HG03342 (cell line): ENCODE results near the gene FAM89B.
"Not testable (repeated sequence)": the region's sequence is repeated elsewhere in the genome, so short reads cannot be mapped to it uniquely, and the experiment has no call there.

Experiments used
- ATAC-seq: cut with Tn5 transposase; IDR thresholded peaks from one replicate; pipeline ENCODE4 v1.9.1; 2021; ENCODE audit warnings: mild to moderate bottlenecking, moderate library complexity; ENCODE audit not compliant: unreplicated experiment

FAM89B gene

DNA sequence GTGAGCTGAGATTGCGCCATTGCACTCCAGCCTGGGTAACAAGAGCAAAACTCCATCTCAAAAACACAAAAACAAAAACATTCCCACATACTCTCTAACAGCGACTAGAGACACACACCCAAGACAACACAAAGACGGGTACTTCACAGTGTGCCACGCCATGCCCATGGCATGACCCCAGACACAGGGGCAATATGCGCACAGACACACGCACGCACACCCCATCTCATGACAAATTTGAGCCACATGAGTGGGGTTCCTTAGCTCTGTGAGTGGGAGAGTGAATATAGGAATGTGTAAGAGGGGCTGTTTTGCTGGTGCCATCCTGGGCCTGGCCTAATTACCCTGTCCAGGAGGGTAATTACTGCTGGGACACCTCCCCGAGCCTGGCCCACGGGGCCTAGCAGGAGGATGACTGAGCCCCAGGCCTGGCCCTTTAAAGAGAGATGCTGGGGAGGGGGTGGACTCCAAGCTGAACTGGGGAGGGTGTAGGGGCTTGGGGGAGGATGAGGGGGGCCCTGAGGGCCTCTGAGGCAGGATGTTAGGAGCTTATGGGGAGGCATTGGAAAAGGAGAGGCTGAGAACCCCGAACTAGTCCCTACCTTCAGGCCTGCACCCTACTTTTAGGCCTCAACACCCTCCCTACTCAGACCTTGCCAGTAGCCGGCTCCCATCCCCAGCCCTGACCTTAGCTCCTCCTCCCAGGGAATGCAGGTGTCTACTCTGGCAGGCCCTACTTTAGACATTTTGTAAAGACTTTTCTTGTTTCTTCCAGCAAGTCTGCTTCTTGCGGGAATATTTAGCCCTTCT is 15.7 kb upstream of the FAM89B start:
- no peak for ATAC-seq

DNA sequence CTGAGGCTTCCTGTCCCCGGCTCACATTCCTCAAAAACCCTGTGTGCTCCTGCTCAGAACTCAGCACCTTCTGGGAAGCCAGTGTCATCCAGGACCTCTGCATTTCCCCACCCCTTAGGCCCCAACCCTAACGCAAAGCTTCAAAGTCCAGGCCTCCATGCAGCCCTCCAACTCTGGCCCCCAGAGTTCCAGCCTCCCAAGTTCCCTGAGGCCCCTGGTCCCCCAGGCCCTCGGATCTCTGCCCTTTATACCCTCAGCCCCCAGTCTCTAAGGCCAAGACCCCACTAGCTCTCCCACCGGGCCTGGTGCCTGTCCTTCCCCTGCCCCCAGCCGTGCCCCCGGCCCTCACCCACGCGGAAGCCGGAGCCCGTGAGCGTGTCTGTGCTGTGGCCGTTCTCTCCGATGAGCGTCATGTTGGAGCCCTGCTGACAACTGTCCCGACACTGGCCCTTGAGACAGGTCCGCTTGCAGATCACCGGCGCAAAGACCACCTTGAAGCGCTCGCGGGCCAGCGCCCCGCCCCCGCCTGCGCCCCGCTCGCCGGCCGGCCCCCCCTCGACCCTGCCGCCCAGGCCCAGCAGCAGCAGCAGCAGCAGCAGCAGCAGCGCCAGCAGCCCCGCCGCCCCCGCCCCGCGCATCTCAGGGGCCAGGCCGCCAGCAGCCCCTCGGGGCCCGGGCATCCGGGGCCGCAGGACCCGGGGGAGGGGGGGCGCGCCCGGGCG is 14.9 kb upstream of the FAM89B start:
- no peak for ATAC-seq

DNA sequence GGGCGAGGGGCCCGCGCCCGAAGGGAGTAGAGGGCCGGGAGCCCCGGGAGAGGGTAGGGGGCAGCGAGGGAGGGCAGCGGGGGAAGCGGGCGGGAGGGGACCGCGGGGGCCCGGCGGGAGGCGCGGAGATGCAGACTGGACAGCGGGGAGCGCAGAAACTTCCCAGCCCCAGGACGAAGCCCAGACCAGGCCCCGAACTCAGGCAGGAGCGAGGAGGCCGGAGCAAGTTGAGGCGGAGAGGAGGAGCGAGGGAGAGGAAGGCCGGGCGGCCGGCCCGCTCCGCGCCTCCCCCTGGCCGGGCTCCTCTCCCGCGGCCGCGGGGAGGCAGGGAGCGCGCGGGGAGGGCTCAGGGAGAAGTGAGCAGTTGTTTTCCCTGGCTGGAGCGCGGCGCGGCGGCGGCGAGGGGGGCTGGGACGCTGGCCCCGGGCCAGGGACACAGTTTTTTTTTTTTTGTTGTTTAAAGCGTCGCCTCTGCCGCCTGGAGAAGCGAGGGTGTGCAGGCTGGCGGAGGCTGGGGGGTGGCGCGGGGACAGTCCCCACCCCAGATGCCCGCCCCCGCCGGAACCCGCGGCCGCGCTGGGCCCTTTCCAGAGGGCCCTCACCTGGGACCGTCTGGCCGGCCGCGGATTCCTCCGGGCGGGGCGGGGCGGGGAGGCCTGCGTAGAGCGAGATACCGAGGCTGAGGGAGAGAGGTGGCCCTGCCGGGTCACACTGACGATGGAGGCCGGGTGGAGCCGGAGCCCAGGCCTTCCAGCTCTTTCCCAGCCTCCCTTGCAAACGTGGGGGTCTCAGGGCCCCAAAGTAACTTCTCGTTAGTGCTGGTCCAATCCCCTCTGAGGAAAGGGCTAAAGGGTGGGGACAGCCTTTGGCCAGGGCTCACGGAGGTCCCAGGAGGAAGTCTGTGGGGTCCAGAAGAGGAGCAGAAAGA is 14.1 kb upstream of the FAM89B start, which contains the start of gene LTBP3:
LTBP3 (minus strand) TSS at position 358 of the 928 bp plus-strand sequence. CDS start 400 bp downstream, outside the sequence.
- ATAC-seq, result no peak

DNA sequence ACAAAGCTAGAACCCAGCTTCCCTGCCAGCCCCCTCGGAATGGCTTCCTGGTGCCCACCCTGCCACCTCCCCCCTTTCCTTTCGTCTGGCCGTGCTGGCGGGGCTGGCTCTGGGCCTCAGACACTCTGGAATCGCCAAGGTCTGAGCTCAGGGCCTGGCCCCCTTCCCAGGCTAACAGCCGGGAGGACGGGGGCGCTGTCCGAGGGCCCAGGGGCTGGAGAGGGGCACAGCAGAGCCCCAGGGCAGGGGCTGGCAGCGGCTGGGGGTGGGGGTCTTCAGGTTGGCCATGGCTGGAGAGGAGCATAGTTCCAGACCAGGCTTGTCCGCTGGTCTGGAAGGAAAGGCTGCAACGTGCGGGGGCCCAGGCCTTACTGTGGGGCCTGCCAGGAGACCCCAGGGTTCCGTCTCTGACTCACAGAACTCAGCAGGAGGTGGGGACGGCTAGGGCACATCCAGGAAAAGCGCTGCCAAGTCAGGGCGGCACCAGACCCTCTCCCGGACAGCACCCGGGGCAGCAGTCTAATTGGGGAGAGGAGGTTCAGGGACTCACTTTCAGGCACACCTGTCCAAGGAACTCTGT is 13.3 kb upstream of the FAM89B start:
- ATAC-seq, result no peak

DNA sequence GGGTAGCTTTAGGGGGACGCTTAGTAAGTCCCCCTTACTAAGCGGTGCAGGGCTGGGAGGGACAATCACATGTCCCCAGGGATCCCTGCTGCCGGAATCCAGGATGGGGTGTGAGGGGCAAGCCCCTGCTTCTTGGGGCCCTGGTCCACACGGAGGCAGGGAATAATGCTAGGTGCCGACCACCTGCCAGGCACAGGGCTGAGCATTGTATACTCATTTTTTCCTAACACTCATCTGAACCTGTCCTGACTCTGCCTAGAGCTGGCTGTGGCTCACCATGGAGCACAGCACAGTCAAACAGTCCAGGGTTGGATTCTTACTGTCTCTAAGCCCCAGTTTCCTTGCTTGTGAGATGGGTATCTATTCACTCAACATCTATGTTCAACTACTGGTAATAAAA is 12.8 kb upstream of the FAM89B start:
- ATAC-seq, result no peak

DNA sequence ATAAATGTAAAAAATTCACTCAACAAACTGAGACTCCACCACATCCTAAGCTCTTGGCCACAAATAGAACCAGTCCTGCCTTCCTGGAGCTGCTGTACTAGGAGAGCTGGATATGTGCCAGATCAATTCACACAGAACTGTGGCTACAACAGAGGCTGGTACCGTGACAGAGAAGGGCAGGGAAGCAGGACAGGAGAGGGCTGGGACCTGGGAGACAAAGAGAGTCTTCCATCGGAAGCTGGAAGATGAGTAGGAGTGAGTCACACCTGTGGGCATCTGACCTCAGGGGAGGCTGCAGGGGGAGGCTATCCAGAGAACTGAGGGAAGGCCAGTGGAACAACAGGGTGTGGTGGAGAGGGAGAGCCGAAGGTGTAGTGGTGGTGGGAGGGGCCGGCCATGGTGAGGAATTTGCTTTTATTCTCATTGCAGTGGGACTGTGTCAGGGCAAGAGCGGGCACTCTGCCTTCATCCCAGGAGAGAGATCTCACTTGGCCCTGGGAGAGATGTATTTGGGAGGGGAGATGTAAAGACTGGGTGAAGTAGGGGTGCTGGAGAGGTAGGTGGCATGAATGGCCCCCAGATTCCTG is 12.3 kb upstream of the FAM89B start:
- ATAC-seq, result no peak

DNA sequence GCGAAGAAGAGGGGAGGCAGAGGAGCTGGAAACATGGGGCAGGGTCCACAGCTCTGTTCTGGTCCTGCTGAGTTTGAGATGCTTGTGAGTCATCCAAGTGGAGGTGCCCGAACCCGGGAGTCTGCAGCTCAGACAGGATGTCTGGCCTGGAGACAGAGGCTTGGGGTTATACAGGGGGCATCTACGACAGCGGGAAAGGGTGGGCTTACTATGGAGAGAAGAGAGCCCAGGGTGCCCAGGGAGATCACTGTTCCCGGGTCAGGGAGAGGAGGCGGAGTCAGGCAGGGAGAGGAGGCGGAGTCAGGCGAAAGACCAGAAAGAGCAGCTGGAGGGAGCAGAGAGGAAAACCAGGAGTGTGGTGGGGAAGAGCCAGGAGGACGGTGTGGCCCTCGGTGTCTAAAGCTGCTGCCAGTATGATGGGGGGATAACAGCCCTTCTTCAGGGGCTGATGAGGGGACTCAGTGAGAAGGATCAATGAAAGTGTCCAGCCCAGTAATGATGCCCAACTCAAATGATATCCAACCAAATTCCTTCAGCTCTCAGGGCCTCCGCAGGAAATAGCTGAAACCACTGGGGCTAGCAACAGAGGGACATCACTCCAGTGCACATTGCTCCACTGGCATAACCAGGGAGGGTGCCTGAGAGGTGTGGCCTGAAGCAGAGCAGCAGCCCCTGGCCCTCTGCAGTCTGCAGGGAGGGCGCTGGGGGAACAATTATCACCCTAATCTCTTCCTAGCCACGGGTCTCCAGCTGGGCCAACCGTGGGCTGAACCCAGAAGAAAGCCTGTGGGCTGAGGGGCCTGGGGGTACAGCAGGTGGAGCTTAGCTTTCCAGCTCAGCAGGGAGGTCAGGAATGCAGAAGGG is 11.6 kb upstream of the FAM89B start:
- no peak for ATAC-seq

DNA sequence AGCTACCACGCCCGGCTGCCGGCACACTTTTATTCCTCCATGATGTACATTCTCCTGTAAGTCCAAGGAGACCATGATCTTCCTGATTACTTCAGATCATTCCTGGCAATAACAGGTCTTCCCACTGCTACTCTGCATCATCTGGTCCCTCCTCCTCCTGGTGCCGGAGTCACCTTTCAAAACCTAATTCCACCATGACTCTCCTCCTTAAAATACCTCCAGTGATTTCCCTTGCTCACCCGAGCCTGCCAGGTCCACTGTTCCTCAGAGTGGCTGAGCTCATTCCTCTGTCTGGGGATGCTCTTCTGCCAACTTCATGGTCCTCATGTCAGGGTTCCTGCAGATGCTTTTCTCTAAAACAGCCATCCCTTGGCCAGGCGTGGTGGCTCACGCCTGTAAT is 10.3 kb upstream of the FAM89B start:
- ATAC-seq, result no peak

DNA sequence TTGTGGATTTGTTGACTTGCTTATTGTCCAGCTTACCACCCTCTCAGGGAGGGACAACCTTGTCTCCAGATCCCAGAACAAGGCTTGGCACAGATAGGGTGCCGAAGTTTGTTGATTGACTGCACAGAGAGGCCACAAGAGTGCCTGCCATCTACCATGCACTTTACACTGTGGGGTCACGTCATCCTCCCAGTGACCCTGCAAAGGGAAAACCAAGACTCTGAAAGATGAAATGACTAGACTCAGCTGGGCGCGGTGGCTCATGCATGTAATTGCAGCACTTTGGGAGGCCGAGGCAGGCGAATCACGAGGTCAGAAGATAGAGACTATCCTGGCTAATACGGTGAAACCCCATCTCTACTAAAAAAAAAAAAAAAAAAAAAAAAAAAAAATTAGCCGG is 9.6 kb upstream of the FAM89B start:
- no peak for ATAC-seq

DNA sequence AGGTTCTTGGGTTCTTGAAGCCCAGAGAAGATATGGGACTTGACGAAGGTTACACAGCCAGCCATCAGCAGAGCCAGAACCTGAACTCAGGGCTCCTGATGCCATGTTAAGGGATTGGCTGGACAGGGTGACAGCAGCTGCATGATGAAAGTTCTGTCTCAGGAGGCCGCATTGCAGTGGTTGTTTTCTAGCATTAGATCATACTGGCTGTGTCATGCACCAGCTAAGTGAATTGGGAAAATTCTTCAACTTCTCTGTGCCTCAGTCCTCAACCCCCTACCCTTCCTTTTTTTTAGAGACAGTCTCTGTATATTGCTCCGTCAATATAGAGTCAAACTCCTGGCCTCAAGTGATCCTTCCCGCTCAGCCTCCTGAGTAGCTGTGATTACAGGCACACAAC is 8.7 kb upstream of the FAM89B start:
- no peak for ATAC-seq

DNA sequence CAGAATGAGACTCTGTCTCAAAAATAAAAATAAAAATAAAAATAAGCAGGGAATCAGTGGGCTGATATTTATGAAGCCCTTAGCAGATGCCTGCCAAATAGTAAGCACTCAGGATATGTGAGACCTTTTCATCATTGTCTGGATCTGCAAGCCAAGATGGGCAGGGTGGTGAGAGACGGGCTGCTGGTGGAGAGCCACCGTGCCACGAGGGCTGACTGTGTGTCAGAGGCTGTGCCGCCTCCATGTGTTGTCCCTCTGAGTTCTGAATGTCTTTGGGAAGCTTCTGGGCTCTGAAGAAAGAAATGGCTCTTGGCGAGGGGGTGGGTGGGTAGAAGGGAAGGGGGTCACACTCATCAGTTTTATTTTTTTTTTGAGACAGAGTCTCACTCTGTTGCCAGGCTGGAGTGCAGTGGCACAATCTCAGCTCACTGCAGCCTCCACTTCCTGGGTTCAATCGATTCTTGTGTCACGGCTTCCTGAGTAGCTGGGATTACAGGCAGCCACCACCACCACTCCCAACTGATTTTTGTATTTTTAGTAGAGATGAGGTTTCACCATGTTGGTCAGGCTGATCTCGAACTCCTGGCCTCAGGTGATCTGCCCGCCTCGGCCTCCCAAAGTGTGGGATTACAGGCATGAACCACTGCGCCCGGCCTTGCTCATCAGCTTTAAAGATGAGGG is 7.3 kb upstream of the FAM89B start:
- ATAC-seq, result not testable (repeated sequence)

DNA sequence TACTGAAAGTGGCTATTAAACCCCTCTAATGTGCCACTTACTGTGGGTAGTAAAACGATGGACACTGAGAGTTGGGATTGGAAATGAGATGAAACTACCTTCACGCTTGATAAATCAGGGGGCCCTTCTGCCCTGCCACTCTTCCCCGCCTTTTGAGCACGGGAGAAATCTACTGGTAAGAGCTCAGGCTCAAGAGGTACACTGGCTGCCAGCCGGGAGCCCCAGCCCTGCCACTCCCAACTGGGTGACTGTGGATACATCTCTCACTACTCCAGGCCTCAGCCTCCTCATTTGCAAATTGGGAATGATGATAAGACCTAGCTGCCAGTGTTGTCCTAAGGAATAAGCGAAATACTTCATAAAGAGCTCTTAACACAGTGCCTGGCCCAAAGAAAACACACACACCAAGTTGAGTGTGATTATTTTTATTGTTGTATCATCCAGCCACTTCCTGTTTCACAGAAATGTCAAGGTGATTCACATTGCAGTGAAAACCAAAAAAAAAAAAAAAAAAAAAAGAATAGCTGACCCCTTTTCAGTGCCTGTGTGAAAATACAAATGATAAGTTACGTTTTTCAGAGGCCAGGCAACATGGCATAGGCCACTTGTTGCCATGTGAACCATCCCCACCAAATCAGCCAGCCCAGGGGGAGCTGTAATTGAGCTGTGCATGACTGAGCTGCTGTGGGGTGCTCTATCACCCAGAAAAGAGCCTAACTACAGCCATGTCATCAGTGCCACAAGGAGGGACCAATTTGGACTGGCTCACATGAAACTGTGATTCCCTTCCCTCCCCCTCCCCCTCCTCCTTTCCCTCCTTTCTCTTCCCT is 6.5 kb upstream of the FAM89B start:
- no peak for ATAC-seq

DNA sequence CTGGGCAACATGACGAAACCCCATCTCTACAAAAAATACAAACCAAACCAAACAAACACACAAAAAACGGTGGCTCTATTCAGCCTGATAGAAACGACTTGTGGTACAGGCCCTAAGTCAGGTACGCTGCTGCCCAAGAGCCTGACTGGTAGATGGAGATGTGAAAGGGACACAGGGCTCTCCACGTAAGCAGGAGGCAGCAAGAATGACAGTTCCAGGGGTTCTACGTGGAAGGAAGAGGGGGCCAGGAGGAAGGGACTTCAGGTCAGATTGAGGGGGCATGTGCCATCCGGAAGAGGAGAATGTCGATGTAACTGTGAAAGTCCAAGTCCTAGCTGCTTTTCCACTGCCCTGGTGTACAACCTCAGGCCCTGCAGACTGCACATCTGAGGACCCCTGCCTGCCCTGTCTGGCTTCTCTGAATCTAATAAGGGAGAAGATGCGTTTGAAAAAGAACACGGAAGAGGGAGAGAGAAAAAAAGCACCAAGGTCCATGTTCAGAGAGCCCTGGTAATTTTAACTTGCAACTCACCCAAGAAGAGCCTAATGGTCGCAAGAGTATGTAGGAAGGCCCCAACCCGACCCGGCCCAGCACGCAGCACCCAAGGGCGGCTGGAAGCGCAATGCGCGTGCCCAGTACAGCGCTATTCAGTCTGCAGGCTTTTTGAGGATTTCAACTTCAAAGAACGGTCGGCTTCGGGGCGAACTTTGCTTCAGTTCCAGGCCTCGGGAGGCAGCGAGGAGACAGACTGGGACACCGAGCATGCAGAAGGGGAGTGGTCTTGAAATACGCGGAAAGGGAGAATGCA is 3.0 kb upstream of the FAM89B start:
- ATAC-seq, result no peak

DNA sequence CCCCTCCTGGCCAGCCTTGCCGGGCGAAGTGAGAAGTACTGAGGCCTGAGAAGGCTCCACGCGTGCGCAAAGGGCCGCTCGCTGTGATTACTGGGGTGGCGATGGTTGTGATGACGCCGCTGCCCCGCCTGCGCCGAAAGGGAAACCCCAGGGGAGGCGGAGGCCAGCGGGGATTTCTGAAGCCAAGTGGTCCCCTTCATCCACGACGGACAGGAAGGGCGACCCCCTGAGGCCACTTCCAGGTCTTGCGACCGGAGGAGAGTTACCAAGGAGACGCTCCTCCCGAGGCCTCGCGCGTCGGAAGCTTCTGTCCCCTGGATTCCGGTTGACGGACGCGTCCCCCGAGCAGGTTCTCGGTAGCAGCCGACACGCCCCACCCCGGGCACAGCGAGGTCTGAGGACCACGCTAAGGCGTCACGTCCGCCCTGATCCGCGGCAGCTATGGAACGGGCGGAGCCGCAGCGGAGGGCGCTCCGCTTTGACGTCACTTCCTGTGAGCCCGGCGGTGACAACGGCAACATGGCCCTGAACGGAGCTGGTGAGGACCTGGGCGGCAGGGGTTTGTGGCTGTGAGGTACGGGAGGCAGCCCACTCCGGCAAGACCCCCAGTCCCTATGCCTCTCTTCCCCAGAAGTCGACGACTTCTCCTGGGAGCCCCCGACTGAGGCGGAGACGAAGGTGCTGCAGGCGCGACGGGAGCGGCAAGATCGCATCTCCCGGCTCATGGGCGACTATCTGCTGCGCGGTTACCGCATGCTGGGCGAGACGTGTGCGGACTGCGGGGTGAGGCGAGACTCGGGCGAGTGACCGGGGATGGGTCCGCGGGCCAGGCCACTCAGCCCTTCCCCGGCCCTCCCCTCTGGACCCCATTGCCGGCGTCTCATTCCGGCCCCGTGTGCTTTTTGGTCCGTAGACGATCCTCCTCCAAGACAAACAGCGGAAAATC is 2.1 kb upstream of the FAM89B start, which contains the start of gene ZNRD2:
ZNRD2 (plus strand) TSS at position 505 of the 946 bp plus-strand sequence; CDS start at position 520, 15 bp downstream.
- peak; percentile 47 for ATAC-seq

DNA sequence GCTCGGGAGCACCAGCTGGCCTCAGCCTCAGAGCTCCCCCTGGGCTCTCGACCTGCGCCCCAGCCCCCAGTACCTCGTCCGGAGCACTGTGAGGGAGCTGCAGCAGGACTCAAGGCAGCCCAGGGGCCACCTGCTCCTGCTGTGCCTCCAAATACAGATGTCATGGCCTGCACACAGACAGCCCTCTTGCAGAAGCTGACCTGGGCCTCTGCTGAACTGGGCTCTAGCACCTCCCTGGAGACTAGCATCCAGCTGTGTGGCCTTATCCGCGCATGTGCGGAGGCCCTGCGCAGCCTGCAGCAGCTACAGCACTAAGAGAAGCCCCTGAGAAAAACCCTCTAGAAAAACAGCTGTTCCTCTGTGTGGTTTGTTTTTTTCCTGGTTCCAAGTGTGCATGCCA is 918 bp upstream of the FAM89B start:
- no peak for ATAC-seq

DNA sequence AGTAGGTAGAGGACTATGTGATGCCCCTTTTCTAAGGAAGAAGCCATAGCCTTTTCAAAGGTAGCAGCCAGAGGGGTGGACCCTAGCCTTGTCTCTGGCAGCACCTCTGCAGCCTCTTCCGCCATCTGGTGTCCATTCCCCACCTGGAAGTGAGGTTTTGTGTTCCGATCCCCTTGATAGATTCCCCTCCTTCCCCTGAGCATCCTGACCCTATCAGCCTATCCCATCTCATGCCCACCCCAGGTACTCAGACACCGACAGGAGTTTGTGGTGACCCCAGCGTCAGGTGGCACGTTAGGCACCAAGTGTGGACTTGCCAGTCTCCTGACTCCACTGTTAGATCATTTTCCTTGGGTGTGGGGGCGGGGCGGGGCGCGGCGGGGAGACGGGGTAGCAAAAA is 398 bp upstream of the FAM89B start:
- ATAC-seq, result no peak
